WERI-Rb-1 (cell line): ENCODE results near the gene ELF2.

Experiments
- DNase-seq: peaks from one replicate; pipeline ENCODE4 v3.0.0-alpha.2; 2020
- H3K27ac ChIP-seq: fragments of 250-450 bp; sonication (Bioruptor Pico); 2 replicates; pipeline ENCODE4 v1.5.1; 2020; ENCODE audit warnings: mild to moderate bottlenecking, moderate library complexity
- H3K27me3 ChIP-seq: fragments of 250-450 bp; sonication (Bioruptor Pico); 2 replicates; pipeline ENCODE4 v1.5.1; 2021; ENCODE audit warnings: mild to moderate bottlenecking, low read depth, moderate library complexity; ENCODE audit not compliant: insufficient read depth, severe bottlenecking
- H3K36me3 ChIP-seq: fragments of 250-450 bp; sonication (Bioruptor Pico); 2 replicates; pipeline ENCODE4 v1.5.1; 2020; ENCODE audit warnings: mild to moderate bottlenecking, moderate library complexity
- H3K4me3 ChIP-seq: 2 replicates; pipeline ENCODE4 v1.5.1; 2011; ENCODE audit warnings: low read depth, mild to moderate bottlenecking, control low read depth, low read length
- H3K9me3 ChIP-seq: fragments of 250-450 bp; sonication (Bioruptor Pico); 2 replicates; pipeline ENCODE4 v1.5.1; 2021; ENCODE audit warnings: mild to moderate bottlenecking, moderate library complexity; ENCODE audit not compliant: severe bottlenecking
- CTCF ChIP-seq: IDR thresholded peaks from 2 replicates; pipeline ENCODE4 v1.5.1; 2011; ENCODE audit warnings: low read depth, mild to moderate bottlenecking, control low read depth, inconsistent platforms, low read length

Gene ELF2

GRCh38 chr4:139144911-139145551 is 32.0 kb downstream of the ELF2 start:
- DNase-seq = no peak
- H3K4me3 ChIP-seq = no peak overlapping the region
- peaks cover 6% of the 10 kb centered on the region for H3K9me3 ChIP-seq
- no peak overlapping the region for H3K27ac ChIP-seq
- no peaks in the 10 kb centered on the region for H3K27me3 ChIP-seq
- H3K36me3 ChIP-seq = peaks cover 9% of the 10 kb centered on the region
- no peak for TF ChIP-seq CTCF

GRCh38 chr4:139144161-139144859 is 32.7 kb downstream of the ELF2 start:
- peaks cover 9% of the 10 kb centered on the region for H3K36me3 ChIP-seq
- TF ChIP-seq CTCF = no peak
- no peaks in the 10 kb centered on the region for H3K27me3 ChIP-seq
- H3K27ac ChIP-seq = no peak overlapping the region
- H3K9me3 ChIP-seq = peaks cover 6% of the 10 kb centered on the region
- DNase-seq = no peak
- no peak overlapping the region for H3K4me3 ChIP-seq

GRCh38 chr4:139142980-139143379 is 34.0 kb downstream of the ELF2 start:
- Histone ChIP-seq H3K27me3 (no peaks in the 10 kb centered on the region), H3K27ac (no peak overlapping the region), H3K4me3 (no peak overlapping the region), H3K9me3 (peaks cover 6% of the 10 kb centered on the region), H3K36me3 (peaks cover 10% of the 10 kb centered on the region)
- no peak for TF ChIP-seq CTCF
- DNase-seq = no peak

- no peak overlapping the region for H3K4me3 ChIP-seq
- H3K27me3 ChIP-seq = no peaks in the 10 kb centered on the region
- H3K27ac ChIP-seq = no peak overlapping the region
- DNase-seq = no peak
- peaks cover 6% of the 10 kb centered on the region for H3K9me3 ChIP-seq
- peaks cover 19% of the 10 kb centered on the region for H3K36me3 ChIP-seq
- TF ChIP-seq CTCF = no peak
These were observed 34.9 kb downstream of the ELF2 start for GRCh38 chr4:139142087-139142486.

- no peaks in the 10 kb centered on the region for H3K9me3 ChIP-seq
- H3K36me3 ChIP-seq = peaks cover 19% of the 10 kb centered on the region
- no peak for TF ChIP-seq CTCF
- H3K27me3 ChIP-seq = no peaks in the 10 kb centered on the region
- H3K4me3 ChIP-seq = no peak overlapping the region
- DNase-seq = no peak
- H3K27ac ChIP-seq = no peak overlapping the region
These were observed 39.3 kb downstream of the ELF2 start for GRCh38 chr4:139137763-139138162.
